ENCODE results near the gene AP1G1.
"Not testable (repeated sequence)": the region's sequence is repeated elsewhere in the genome, so short reads cannot be mapped to it uniquely, and the experiment has no call there.

The AP1G1 gene

DNA sequence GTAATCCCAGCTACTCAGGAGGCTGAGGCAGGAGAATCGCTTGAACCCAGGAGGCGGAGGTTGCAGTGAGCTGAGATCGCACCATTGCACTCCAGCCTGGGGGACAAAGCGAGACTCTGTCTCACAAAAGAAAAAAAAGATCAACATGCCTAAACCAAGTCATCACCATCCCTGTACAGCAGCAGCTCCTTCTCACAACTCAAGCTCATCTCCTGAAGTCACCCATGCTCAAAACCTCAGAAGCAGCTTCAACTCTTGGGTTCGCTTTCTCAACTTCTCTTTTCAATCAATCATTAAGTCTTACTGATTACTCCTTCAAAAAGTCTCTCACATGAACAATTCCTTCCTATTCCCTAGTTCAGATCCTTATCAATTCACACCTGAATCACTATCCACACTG lies 115.5 kb downstream of the AP1G1 start:
- DNase-seq: no peak

GRCh38 chr16:71689901-71690300 lies 118.7 kb downstream of the AP1G1 start:
- no peak for DNase-seq

DNA sequence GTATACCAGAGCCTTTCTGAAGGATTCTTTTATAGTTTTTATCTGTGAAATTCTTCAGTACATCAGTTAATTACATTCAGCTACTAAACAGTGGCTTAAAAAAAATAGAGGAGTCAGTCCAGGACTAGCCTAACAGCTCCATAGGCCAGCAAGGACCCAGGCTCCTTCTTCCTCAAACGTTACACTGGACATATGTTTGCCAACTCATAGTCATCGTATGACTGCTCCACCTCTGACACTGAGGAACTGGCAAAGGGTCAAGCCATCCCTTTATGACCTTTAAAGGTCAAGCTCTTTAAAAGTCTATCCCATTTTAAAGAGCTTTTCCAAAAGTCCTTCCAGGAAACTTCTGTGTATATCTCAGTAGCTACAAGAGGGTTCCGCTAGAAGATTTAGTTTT lies 120.8 kb downstream of the AP1G1 start:
- DNase-seq: no peak

DNA sequence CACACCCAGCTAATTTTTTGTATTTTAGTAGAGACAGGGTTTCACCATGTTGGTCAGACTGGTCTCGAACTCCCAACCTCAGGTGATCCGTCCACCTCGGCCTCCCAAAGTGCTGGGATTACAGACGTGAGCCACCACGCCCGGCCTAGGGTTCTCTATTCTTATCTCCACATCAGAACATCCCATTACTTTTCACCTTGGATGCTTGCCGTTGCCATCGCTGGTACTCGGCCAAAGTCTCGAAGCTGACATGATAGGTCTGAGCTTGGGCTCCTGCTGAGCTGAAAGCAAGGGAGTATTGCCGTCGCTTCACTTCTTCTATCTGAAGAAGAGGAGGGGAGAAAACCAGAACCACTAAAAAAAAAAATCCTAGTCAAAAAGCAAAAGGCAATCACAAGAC lies 124.4 kb downstream of the AP1G1 start:
- DNase-seq: not testable (repeated sequence)

DNA sequence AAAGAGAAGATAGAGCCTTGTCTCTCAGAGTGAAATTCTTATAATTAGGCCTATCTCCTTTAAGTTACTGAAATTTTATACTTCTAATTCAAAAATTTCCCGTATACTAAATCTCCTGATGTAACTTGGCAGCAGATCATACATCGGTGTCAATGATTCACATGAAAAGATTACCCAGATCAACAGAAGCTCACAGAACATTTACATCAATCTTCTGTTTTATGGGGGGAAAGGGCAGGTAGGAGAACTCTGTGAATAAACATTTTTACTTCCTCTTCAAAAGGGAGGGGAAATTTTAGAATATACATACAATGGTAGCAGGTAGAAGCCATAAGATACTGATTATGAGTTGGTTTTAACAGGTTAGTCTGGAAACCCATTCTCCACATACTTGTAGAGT lies 127.3 kb downstream of the AP1G1 start:
- DNase-seq: no peak

All from stimulated activated CD8-positive, alpha-beta memory T cell treated with anti-CD3 and anti-CD28 coated beads, Interleukin-4, amount 100 ng/mL, for 48 hours (primary cell).